Stomach (tissue), 9 donors: ENCODE results near the gene CRACR2A. TPM values are rescaled to one million over a fixed set of nuclear protein-coding genes. Genes with fewer than 3 reads are reported as not detected.

Source experiments
- DNase-seq, 2 donors: peaks; one replicate each; pipeline versions ENCODE4 v3.0.0 to v3.0.0-alpha.2; 2013 to 2019
- H3K27ac ChIP-seq, 5 donors: fragments of 200-600 bp in 4 of 5; sonication (generic) in 4 of 5; one replicate each; pipeline ENCODE4 v1.5.1; 2013 to 2019; ENCODE audit warnings: mild to moderate bottlenecking in 1 of 5, moderate library complexity in 1 of 5
- H3K27me3 ChIP-seq, 3 donors: fragments of 200-600 bp; sonication (generic); one replicate each; pipeline ENCODE4 v1.5.1; 2017 to 2019; ENCODE audit warnings: mixed run types in 1 of 3
- H3K36me3 ChIP-seq, 4 donors: fragments of 200-600 bp; sonication (generic); 1 replicate in 3 of 4; 2 replicates in 1 of 4; pipeline ENCODE4 v1.5.1; 2016 to 2019
- H3K4me1 ChIP-seq, 4 donors: fragments of 200-600 bp; sonication (generic); one replicate each; pipeline ENCODE4 v1.5.1; 2016 to 2019
- H3K4me3 ChIP-seq, 4 donors: fragments of 200-600 bp; sonication (generic) in 3 of 4; one replicate each; pipeline ENCODE4 v1.5.1; 2016 to 2019; ENCODE audit warnings: mild to moderate bottlenecking in 1 of 4
- H3K9me3 ChIP-seq, 4 donors: fragments of 200-600 bp; sonication (generic); one replicate each; pipeline ENCODE4 v1.5.1; 2016 to 2019
- EP300 ChIP-seq: sonication (generic); formaldehyde crosslinking; IDR thresholded peaks from one replicate; pipeline ENCODE4 v1.6.1; 2017; ENCODE audit warnings: antibody characterized with exemption
- POLR2A ChIP-seq, 4 donors: fragments of 450-650 bp; IDR thresholded peaks; one replicate each; pipeline ENCODE4 v1.6.1; 2016; ENCODE audit warnings: antibody characterized with exemption in 4 of 4, control low read depth in 2 of 4, mild to moderate bottlenecking in 1 of 4, moderate library complexity in 1 of 4
- POLR2AphosphoS5 ChIP-seq, 3 donors: sonication (generic); formaldehyde crosslinking; IDR thresholded peaks; one replicate each; pipeline ENCODE4 v1.6.1; 2016; ENCODE audit warnings: antibody characterized with exemption in 3 of 3
- WGBS, 5 donors: extraction: QIAGEN DNeasy Blood & Tissue Kit in 3 of 5; methylation state at CpG; one replicate each; pipeline versions ENCODE4 v1.1.5 to v1.1.7; 2013 to 2018; 5-methylcytosine and 5-hydroxymethylcytosine counted together
- intact Hi-C: fragments of 100-400 bp; cut with DNase I; formaldehyde crosslinking; loops from one replicate; pipeline ENCODE4 v1.15.1; 2023; ENCODE audit warnings: low total_unique reads
- polyA plus RNA-seq, 3 donors: library from polyadenylated mRNA; stranded (reverse); fragments of 200-250 nt; gene quantifications; one replicate each; pipeline ENCODE4 v1.2.3, GENCODE V29; 2013
- total RNA-seq, 5 donors: library from RNA; depleted of rRNA; stranded (reverse); fragments of >200 nt; gene quantifications; one replicate each; pipeline versions ENCODE4 v1.1.0 to v1.2.3, GENCODE V29; 2014 to 2016
- TF ChIP-seq, protein P1 (sequence below), 7 experiments: fragments of 450-650 bp in 4 of 7; fragments of 200-600 bp in 3 of 7; sonication (generic) in 3 of 7; IDR thresholded peaks; one replicate each; pipeline ENCODE4 v1.5.1; 2016 to 2019; ENCODE audit warnings: antibody characterized with exemption in 7 of 7, control low read depth in 2 of 7, mild to moderate bottlenecking in 1 of 7
- donor health status: healthy with polysubstance abuse.
- donor health status: Bipolar disorder and iron deficiency.
- donor health status: healthy.

The CRACR2A gene
- total and polyA plus RNA-seq, 8 donors = 0.15 to 66.6 (median 3.1) TPM

DNA sequence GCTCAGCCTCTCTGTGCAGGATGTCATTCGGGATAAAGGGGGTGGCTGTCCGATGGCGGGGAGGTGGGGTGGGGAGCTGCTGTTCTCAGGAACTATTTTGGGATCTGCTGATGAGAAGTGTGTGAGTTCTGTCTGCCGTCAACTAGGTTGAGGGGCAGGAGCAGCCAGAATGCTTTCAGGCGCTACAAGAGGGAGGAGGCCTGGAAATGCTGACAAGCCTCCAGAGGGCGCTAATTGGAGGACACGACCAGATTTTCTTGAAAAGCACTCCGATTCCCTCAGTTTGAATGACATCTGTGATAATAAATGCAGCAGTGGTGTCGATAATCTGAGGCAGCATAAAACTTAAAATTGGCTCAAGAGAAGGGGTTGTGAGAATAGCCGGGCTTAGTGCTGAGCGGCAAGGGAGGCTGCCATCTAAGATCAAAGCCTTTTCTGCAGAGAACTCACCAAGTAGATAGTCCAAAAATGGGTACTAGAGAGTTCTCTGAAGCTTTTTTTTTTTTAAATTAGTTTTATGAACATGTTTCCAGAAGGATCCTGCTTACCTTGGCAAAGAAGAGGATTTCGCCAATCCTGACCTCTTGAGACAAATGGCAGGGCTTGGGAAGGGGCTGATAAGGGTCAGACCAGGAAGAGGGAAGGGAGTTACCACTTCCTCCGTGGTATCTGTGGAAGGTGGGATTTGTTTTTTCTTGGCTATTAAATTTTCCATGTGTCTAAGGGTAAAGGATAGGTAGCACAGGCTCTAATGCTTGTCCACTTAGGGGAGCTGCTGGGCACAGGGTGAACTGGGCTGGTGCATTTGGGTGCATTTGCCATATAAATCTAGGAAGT is 94.4 kb downstream of the CRACR2A start:
- intact Hi-C loops = loop anchor here (10.0 kb wide), 1 partner anchor 116 kb away; no protein-coding TSS in a partner anchor

DNA sequence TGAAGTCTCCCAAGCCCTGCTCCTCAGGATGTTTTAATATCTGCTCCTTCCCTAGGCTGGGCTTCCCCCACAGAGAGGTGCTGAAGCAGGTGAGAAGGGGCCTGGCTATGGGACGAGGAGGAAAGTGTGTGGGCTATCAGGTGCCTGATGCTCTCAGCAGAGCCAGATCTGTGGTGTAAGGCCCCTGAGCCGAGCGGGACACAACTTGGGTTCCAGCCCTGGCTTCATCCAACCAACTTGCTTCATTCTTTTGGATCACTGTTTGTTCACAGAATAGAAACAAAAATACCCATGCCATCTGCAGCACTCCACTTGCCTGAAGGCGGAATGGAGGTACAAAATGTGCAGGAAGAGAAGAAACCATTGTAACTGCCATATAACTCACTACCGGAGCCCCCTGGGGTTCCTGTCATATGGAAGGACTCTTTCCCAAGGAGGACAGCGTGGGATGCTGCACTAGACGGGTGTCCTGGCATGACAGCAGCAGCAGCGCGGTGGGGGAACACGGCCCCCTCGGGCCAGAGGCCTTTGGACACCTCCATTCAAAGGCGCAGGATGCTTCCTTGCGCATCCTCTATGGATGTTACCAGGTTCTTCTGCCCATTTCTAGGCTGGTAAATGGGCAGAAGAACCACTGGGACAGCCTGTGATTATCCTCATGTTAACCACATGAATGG is 95.8 kb downstream of the CRACR2A start:
- Histone ChIP-seq H3K4me1 (no peaks in the 10 kb centered on the region), H3K36me3 (peaks cover 0 to 35% (median 23%) of the 10 kb centered on the region in 4 donors), H3K9me3 (no peaks in the 10 kb centered on the region), H3K27me3 (no peaks in the 10 kb centered on the region), H3K4me3 (no peak overlapping the region), H3K27ac (no peak overlapping the region)
- intact Hi-C loops = loop anchor here (10.0 kb wide), 1 partner anchor 118 kb away; no protein-coding TSS in a partner anchor
- no peak for DNase-seq
- WGBS, 5 donors = 94 to 98% (median 96%) methylated on average over 13 of the region's 13 CpGs
- TF ChIP-seq, protein P1, sequence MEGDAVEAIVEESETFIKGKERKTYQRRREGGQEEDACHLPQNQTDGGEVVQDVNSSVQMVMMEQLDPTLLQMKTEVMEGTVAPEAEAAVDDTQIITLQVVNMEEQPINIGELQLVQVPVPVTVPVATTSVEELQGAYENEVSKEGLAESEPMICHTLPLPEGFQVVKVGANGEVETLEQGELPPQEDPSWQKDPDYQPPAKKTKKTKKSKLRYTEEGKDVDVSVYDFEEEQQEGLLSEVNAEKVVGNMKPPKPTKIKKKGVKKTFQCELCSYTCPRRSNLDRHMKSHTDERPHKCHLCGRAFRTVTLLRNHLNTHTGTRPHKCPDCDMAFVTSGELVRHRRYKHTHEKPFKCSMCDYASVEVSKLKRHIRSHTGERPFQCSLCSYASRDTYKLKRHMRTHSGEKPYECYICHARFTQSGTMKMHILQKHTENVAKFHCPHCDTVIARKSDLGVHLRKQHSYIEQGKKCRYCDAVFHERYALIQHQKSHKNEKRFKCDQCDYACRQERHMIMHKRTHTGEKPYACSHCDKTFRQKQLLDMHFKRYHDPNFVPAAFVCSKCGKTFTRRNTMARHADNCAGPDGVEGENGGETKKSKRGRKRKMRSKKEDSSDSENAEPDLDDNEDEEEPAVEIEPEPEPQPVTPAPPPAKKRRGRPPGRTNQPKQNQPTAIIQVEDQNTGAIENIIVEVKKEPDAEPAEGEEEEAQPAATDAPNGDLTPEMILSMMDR (IDR thresholded peaks at IDR 0.05) = no peak
- TF ChIP-seq EP300 (no peak), POLR2A (IDR thresholded peaks at IDR 0.05) (no peak), POLR2AphosphoS5 (IDR thresholded peaks at IDR 0.05) (no peak)

More for the DNA sequence above, 94.4 kb downstream of the CRACR2A start:
- TF ChIP-seq EP300 = no peak
- TF ChIP-seq POLR2AphosphoS5 (IDR thresholded peaks at IDR 0.05) = no peak
- TF ChIP-seq, protein P1 (IDR thresholded peaks at IDR 0.05) = peak in 2 of 7 experiments; percentile 21 to 44
- Histone ChIP-seq H3K36me3 (peaks cover 0 to 30% (median 18%) of the 10 kb centered on the region in 4 donors), H3K4me1 (no peaks in the 10 kb centered on the region), H3K27ac (no peak overlapping the region), H3K27me3 (no peaks in the 10 kb centered on the region), H3K4me3 (no peak overlapping the region), H3K9me3 (no peaks in the 10 kb centered on the region)
- WGBS, 5 donors = 61 to 72% (median 65%) methylated on average over 13 of the region's 13 CpGs
- peak; percentile 33 to 51 for DNase-seq

DNA sequence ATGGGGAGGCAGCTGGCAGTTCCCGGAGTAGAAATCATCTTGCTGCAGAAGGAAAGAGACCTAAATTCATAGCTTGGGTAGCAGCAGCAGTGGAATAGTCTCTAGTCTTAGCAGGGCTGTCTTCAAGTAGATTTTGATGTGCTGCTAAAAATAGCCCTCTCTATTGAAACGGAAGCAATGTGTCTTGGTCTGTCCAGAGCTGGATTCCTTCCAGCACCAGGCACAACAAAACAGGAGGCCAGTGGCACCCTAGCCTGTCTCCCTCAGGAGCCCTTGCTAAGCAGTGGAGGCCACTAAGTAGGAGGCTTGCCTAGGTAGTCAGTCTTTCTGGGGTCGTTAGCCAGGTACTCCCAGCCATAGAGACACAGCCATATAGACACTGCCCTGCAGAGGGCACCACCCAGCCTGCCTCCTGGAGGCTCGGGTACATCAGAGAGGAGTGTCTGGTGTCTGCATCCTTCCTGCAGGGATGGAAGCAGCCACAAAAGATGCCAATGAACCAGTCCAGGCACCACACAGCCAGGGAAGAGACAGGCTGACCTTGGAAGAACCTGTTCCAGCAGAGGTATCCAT is 97.5 kb downstream of the CRACR2A start:
- Histone ChIP-seq H3K36me3 (peaks cover 0 to 35% (median 23%) of the 10 kb centered on the region in 4 donors), H3K27me3 (no peaks in the 10 kb centered on the region), H3K27ac (no peak overlapping the region), H3K4me1 (no peaks in the 10 kb centered on the region), H3K4me3 (no peak overlapping the region), H3K9me3 (no peaks in the 10 kb centered on the region)
- TF ChIP-seq EP300 (no peak), POLR2A (IDR thresholded peaks at IDR 0.05) (no peak)
- 27 to 48% (median 41%) methylated on average over 4 of the region's 4 CpGs for WGBS, 5 donors
- DNase-seq = peak in 1 of 2 donors; percentile 24
- intact Hi-C loops = loop anchor here (10.0 kb wide), 1 partner anchor 119 kb away; no protein-coding TSS in a partner anchor

DNA sequence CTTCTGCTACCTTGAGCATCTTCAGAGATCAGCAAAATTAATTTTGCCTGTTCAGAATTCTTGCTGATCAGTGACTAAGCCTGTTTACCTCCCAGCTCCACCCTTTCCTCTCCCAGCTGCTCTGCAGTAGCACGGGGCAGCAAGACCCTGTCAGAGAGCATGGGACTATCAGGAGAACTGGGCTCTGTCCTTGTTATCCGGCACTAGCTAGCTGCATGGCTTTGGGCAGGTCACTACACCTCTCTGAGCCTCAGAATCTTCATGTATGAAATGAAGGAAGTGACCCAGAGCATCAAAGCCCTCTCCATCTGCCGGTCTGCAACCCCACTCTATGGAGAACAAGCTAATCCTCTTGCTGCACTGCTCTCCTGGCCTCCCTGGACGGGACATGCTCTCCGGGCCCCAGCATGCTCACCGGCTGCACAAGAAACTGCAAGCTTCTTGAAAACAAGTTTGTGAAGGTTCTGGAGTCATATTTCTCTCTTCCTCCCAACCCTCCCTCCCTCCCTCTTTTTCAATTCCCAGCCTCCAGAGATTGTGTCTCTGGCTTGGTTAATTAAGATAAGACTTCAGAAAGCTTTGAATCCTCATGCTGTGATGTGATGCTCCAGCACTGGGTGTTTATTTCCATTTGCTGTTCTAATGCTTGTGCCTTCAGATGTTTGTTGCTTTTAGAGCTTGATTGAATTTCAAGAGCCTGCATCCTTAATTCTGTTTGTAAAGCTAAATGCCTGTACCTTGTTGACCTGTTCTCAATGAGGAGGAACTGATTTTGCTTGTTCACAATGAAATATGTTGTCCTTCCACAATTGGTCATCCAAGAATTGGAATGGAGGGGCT is 101.1 kb downstream of the CRACR2A start:
- intact Hi-C loops = loop anchor here (10.0 kb wide), 1 partner anchor 123 kb away; no protein-coding TSS in a partner anchor
- no peak for DNase-seq
- Histone ChIP-seq H3K36me3 (peaks cover 0 to 28% (median 22%) of the 10 kb centered on the region in 4 donors), H3K27me3 (no peaks in the 10 kb centered on the region), H3K27ac (no peak overlapping the region), H3K9me3 (no peaks in the 10 kb centered on the region), H3K4me3 (no peak overlapping the region), H3K4me1 (no peaks in the 10 kb centered on the region)
- TF ChIP-seq, protein P1 (IDR thresholded peaks at IDR 0.05) = no peak
- no peak for TF ChIP-seq EP300
- TF ChIP-seq POLR2AphosphoS5 (IDR thresholded peaks at IDR 0.05) = no peak
- no peak for TF ChIP-seq POLR2A (IDR thresholded peaks at IDR 0.05)
- 51 to 68% (median 63%) methylated on average over 6 of the region's 6 CpGs for WGBS, 5 donors
